Measurements from ENCODE around the gene LYL1. TPM values are rescaled to one million over a fixed set of nuclear protein-coding genes. Genes with fewer than 3 reads are reported as not detected.

Gene LYL1
- total and polyA plus RNA-seq, 4 donors: 0.35 to 69.7 (median 2.3) TPM

DNA sequence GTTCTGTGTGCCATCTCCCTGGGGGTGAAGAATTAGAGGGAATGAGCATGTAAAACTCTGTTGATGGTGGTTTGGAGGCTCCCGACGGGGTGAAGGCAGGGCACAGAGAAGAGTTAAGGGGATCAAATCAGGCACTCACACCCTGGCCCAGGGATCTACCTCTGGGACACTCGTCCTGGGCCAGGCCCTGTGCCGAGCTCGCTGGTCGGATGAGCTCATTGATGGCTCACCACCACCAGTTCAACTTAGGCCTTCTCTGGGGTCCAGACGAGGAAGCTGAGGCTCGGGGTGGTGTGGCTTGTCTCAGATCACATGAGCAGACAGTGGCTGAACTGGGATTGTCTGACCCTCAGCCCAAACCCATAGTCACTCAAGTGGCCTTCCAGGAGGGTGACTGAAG lies 17.0 kb upstream of the LYL1 start:
- no peak overlapping the region for H3K9ac ChIP-seq (ENCODE audit: low read depth in 1 of 2, low read length in 2 of 2)
- TF ChIP-seq HNF4A (conservative IDR thresholded peaks at IDR 0.05) (no peak), EGR1 (IDR thresholded peaks at IDR 0.05; ENCODE audit: low read depth in 2 of 2) (no peak), ATF3 (IDR thresholded peaks at IDR 0.05) (no peak), FOXA2 (IDR thresholded peaks at IDR 0.05) (no peak), GABPA (IDR thresholded peaks at IDR 0.05 in 1 of 2, conservative IDR thresholded peaks at IDR 0.05 in 1 of 2) (no peak), FOXA1 (IDR thresholded peaks at IDR 0.05) (no peak), JUND (IDR thresholded peaks at IDR 0.05) (no peak), SP1 (IDR thresholded peaks at IDR 0.05) (no peak), TAF1 (conservative IDR thresholded peaks at IDR 0.05) (no peak)
- TF ChIP-seq, protein P1, sequence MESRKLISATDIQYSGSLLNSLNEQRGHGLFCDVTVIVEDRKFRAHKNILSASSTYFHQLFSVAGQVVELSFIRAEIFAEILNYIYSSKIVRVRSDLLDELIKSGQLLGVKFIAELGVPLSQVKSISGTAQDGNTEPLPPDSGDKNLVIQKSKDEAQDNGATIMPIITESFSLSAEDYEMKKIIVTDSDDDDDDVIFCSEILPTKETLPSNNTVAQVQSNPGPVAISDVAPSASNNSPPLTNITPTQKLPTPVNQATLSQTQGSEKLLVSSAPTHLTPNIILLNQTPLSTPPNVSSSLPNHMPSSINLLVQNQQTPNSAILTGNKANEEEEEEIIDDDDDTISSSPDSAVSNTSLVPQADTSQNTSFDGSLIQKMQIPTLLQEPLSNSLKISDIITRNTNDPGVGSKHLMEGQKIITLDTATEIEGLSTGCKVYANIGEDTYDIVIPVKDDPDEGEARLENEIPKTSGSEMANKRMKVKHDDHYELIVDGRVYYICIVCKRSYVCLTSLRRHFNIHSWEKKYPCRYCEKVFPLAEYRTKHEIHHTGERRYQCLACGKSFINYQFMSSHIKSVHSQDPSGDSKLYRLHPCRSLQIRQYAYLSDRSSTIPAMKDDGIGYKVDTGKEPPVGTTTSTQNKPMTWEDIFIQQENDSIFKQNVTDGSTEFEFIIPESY (IDR thresholded peaks at IDR 0.05): no peak
- DNase-seq (ENCODE audit: low spot score): no peak
- H3K27me3 ChIP-seq (ENCODE audit: control insufficient read depth in 4 of 4, insufficient read depth in 4 of 4, low read length in 3 of 4): no peaks in the 10 kb centered on the region
- WGBS: 82% methylated on average over 8 of the region's 8 CpGs
- peaks cover 0 to 2% (median 0%) of the 10 kb centered on the region in 4 donors for H3K36me3 ChIP-seq (ENCODE audit: control insufficient read depth in 4 of 4, insufficient read depth in 3 of 4, low read depth in 1 of 4, low read length in 3 of 4)
- peak overlapping the region in 1 of 2 donors; percentile 10 for H3K27ac ChIP-seq (ENCODE audit: low read depth in 1 of 2, low read length in 2 of 2)
- no peak overlapping the region for H3K4me3 ChIP-seq (ENCODE audit: low read depth in 1 of 3, low read length in 3 of 3)
- H3K4me1 ChIP-seq (ENCODE audit: control insufficient read depth in 4 of 4, insufficient read depth in 4 of 4, low read length in 3 of 4): peaks cover 12 to 42% (median 31%) of the 10 kb centered on the region in 4 donors
- H3K9me3 ChIP-seq (ENCODE audit: control insufficient read depth in 4 of 4, low read length in 3 of 4): no peaks in the 10 kb centered on the region

- peak; percentile 68 for DNase-seq (ENCODE audit: low spot score)
- H3K27ac ChIP-seq (ENCODE audit: low read depth in 1 of 2, low read length in 2 of 2): peak overlapping the region in 1 of 2 donors; percentile 51
- H3K9me3 ChIP-seq (ENCODE audit: control insufficient read depth in 4 of 4, low read length in 3 of 4): no peaks in the 10 kb centered on the region
- no peaks in the 10 kb centered on the region for H3K27me3 ChIP-seq (ENCODE audit: control insufficient read depth in 4 of 4, insufficient read depth in 4 of 4, low read length in 3 of 4)
- H3K4me1 ChIP-seq (ENCODE audit: control insufficient read depth in 4 of 4, insufficient read depth in 4 of 4, low read length in 3 of 4): peaks cover 12 to 42% (median 31%) of the 10 kb centered on the region in 4 donors
- peak overlapping the region in 1 of 2 donors; percentile 1 for H3K9ac ChIP-seq (ENCODE audit: low read depth in 1 of 2, low read length in 2 of 2)
- TF ChIP-seq FOXA1 (IDR thresholded peaks at IDR 0.05) (no peak), EGR1 (IDR thresholded peaks at IDR 0.05; ENCODE audit: low read depth in 2 of 2) (no peak), CTCF (IDR thresholded peaks at IDR 0.05; ENCODE audit: low read depth, low read length, missing input control) (no peak)
- TF ChIP-seq, protein P2, sequence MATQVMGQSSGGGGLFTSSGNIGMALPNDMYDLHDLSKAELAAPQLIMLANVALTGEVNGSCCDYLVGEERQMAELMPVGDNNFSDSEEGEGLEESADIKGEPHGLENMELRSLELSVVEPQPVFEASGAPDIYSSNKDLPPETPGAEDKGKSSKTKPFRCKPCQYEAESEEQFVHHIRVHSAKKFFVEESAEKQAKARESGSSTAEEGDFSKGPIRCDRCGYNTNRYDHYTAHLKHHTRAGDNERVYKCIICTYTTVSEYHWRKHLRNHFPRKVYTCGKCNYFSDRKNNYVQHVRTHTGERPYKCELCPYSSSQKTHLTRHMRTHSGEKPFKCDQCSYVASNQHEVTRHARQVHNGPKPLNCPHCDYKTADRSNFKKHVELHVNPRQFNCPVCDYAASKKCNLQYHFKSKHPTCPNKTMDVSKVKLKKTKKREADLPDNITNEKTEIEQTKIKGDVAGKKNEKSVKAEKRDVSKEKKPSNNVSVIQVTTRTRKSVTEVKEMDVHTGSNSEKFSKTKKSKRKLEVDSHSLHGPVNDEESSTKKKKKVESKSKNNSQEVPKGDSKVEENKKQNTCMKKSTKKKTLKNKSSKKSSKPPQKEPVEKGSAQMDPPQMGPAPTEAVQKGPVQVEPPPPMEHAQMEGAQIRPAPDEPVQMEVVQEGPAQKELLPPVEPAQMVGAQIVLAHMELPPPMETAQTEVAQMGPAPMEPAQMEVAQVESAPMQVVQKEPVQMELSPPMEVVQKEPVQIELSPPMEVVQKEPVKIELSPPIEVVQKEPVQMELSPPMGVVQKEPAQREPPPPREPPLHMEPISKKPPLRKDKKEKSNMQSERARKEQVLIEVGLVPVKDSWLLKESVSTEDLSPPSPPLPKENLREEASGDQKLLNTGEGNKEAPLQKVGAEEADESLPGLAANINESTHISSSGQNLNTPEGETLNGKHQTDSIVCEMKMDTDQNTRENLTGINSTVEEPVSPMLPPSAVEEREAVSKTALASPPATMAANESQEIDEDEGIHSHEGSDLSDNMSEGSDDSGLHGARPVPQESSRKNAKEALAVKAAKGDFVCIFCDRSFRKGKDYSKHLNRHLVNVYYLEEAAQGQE (IDR thresholded peaks at IDR 0.05): no peak
- peak overlapping the region; percentile 76 to 93 (median 87) for H3K4me3 ChIP-seq (ENCODE audit: low read depth in 1 of 3, low read length in 3 of 3)
- H3K36me3 ChIP-seq (ENCODE audit: control insufficient read depth in 4 of 4, insufficient read depth in 3 of 4, low read depth in 1 of 4, low read length in 3 of 4): peaks cover 0 to 2% (median 0%) of the 10 kb centered on the region in 4 donors
- WGBS: under 1% methylated on average over 57 of the region's 57 CpGs
Observed at GRCh38 chr19:13118424-13119193, 16.0 kb upstream of the LYL1 start.
